ENCODE data around the gene RBMXL3.
"Not testable (repeated sequence)": the region's sequence is repeated elsewhere in the genome, so short reads cannot be mapped to it uniquely, and the experiment has no call there.

RBMXL3 gene

DNA sequence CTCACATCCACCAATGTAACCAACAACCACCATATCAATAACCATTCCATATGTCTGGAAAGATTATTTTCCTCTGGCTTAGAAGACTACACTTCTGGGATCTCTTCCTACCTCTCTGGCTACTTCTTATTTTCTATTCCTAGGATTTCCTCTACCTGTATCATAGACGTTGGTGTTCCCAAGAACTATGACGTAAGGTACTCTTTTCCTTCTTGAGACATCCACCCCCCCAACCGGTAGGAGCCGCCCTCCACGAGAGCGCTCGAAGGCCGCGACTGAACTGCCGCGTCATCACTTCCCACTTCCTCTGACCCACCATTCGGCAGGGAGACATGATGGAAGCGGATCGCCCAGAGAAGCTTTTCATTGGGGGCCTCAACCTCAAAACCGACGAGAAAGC is at the start of gene RBMXL3:
TSS of gene RBMXL3 (plus strand) at position 301 of the 400 bp plus-strand sequence. CDS start at position 333, 32 bp downstream.
- no peak for DNase-seq (ENCODE audit: low read depth)

- no peak for DNase-seq (ENCODE audit: low read depth)
Observed at GRCh38 chrX:115142057-115142456, 47.2 kb upstream of the RBMXL3 start.

- no peak for DNase-seq (ENCODE audit: low read depth)
Observed at GRCh38 chrX:115147220-115147619, 42.0 kb upstream of the RBMXL3 start.

- no peak for DNase-seq (ENCODE audit: low read depth)
Observed at GRCh38 chrX:115173181-115173580, 16.0 kb upstream of the RBMXL3 start.

GRCh38 chrX:115174548-115174947 is 14.7 kb upstream of the RBMXL3 start:
- DNase-seq (ENCODE audit: low read depth), result no peak

GRCh38 chrX:115177932-115178331 is 11.3 kb upstream of the RBMXL3 start:
- no peak for DNase-seq (ENCODE audit: low read depth)

DNA sequence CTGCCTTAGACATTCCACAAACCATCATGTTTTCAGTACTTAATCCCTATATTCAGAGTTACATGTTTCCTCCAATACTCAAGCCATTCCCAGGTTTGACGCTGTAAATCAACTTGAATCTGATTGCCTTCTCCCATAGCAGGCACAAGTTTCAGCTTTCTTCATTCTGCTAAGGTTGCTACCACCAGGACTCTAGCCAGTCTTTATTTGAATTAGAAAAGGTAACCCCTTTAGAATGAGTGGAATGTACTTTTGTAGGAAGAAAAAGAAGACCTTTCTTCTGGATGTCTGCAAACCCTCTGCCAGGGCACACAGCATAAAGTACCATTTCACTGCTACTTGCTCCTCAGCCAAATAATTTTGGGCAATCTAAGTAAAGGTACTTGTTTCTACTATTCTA is 10.7 kb upstream of the RBMXL3 start:
- no peak for DNase-seq (ENCODE audit: low read depth)

DNA sequence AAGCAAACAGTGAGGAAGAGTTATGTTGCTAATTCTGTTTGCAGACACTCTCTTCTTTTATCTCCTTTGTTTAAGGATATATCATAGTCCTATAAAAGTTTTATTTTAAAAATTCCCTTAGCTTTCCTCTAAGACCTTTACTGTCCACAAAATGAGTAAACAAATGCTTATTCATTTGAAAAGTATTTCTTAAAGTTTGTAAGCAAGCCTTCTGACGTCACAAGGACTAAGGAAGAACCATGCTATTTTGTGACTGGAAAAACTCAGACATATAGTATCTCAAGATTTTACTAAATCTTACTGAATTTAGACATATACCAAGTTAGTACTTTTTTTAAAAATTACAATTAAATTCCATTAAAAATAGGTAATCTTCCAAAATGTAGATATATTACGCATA is 5.2 kb upstream of the RBMXL3 start:
- DNase-seq (ENCODE audit: low read depth), result no peak

- no peak for DNase-seq (ENCODE audit: low read depth)
Observed at GRCh38 chrX:115189646-115190635, 731 bp downstream of the RBMXL3 start.

DNA sequence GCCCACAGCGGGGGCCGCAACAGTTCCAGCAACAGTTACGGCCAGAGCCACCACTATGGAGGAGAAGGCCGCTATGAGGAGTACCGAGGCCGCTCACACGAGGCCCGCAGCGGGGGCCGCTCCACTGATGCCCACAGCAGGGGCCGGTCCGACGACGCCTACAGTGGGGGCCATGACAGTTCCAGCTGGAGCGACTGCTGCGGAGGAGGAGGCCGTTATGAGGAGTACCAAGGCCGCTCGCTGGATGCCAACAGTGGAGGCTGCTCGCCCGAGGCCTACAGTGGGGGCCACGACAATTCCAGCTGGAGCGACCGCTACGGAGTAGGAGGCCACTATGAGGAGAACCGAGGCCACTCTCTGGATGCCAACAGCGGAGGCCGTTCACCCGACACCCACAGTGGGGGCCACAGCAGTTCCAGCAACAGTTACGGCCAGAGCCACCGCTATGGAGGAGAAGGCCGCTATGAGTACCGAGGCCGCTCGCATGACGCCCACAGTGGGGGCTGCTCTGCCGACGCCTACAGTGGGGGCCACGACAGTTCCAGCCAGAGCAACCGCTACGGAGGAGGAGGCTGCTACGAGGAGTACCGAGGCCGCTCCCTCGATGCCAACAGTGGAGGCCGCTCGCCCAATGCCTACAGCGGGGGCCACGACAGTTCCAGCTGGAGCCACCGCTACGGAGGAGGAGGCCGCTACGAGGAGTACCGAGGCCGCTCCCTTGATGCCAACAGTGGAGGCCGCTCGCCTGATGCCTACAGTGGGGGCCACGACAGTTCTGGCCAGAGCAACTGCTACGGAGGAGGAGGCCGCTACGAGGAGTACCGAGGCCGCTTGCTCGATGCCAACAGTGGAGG is 1.7 kb downstream of the RBMXL3 start:
- DNase-seq (ENCODE audit: low read depth), result no peak

- DNase-seq (ENCODE audit: low read depth), result no peak
Observed at GRCh38 chrX:115191490-115192243, 2.5 kb downstream of the RBMXL3 start.

- DNase-seq (ENCODE audit: low read depth), result no peak
Observed at GRCh38 chrX:115192244-115192700, 3.1 kb downstream of the RBMXL3 start.

DNA sequence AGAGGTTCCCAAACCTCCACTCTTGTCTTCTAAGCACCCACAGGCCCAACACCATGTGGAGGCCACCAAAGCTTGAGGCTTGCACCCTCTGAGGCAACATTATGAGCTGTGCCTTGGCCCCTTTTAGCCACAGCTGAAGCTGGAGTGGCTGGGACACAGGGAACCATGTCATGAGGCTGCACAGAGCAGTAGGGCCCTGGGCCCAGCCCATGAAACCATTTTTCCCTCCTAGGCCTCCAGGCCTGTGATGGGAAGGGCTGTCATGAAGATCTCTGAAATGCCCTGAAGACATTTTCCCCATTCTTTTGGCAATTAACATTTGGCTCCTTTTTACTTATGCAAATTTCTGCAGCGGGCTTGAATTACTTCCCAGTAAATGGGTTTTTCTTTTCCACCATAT is 14.8 kb downstream of the RBMXL3 start:
- DNase-seq (ENCODE audit: low read depth), result no peak

GRCh38 chrX:115209547-115209946 is 20.3 kb downstream of the RBMXL3 start:
- DNase-seq (ENCODE audit: low read depth), result not testable (repeated sequence)

- no peak for DNase-seq (ENCODE audit: low read depth)
Observed at GRCh38 chrX:115214151-115214550, 24.9 kb downstream of the RBMXL3 start.

DNA sequence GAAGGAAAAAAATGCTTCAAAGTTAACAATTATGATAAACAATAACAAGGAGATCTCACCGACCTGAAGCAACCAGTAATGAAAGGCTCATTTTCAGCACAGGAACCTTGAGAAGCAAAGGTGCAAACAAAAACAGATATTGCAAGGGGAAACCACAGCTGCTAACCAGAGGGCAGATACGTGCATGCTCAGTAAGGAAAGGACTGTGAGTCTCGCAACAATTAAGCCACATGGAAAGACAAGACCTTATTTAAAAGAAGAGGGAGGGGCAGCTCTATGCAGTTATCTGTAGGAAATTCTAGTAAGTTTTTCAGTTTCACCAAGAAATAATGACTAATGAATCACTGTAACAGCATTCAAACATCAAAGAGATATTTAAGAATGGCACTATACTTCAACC is 25.4 kb downstream of the RBMXL3 start:
- no peak for DNase-seq (ENCODE audit: low read depth)

GRCh38 chrX:115217346-115217745 is 28.1 kb downstream of the RBMXL3 start:
- DNase-seq (ENCODE audit: low read depth), result not testable (repeated sequence)

DNA sequence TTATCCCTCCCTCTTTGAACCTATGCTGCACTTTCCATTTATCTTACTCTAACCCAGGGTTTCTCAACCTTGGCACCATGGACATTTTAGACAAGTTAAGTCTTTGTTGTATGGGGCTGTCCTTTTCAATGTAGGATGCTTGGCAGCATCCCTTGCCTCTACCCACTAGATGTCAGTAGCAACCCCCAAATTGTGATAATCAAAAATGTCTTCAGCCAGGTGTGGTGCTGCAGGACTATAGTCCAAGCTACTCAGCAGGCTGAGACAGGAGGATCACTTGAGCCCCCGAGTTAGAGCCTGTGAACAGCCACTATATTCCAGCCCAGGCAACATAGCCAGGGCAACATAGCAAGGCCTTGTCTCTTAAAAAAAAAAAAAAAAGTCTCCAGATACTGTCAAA is 37.7 kb downstream of the RBMXL3 start:
- DNase-seq (ENCODE audit: low read depth), result no peak

- no peak for DNase-seq (ENCODE audit: low read depth)
Observed at GRCh38 chrX:115229337-115230003, 40.3 kb downstream of the RBMXL3 start.

DNA sequence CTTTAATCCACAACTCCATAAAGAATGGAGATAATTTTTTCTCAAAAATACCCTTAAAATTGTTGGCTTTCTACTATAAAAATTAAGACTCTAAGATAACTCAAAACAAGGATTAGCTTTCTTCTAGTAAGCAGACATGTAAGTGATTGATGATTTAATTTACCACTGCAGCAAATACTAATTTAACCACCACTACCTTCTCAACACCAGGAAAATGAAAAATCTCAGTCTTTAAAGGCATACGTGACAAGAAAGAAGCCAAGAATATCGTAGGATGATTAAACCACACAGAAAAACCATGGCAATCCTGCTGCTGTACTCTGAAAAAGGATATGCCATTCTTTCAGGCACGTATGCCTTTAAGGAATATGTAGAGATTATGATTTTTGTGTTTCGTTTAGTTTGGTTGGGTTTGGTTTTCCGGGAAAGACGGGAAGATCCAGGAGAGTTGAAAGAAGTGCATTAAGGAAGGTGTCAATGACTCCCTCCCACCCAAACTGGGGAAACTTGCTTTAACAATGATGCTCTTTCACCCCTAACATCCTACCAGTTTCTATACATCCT is 43.8 kb downstream of the RBMXL3 start:
- no peak for DNase-seq (ENCODE audit: low read depth)
